HG02870 (cell line): Measurements from ENCODE around the gene IRF2.
"Not testable (repeated sequence)": the region's sequence is repeated elsewhere in the genome, so short reads cannot be mapped to it uniquely, and the experiment has no call there.

Source experiments
- ATAC-seq: cut with Tn5 transposase; IDR thresholded peaks from one replicate; pipeline ENCODE4 v1.9.1; 2021; ENCODE audit warnings: mild to moderate bottlenecking, moderate library complexity; ENCODE audit not compliant: unreplicated experiment

IRF2 gene

GRCh38 chr4:184395451-184395917 is 78.9 kb downstream of the IRF2 start:
- peak; percentile 4 for ATAC-seq

DNA sequence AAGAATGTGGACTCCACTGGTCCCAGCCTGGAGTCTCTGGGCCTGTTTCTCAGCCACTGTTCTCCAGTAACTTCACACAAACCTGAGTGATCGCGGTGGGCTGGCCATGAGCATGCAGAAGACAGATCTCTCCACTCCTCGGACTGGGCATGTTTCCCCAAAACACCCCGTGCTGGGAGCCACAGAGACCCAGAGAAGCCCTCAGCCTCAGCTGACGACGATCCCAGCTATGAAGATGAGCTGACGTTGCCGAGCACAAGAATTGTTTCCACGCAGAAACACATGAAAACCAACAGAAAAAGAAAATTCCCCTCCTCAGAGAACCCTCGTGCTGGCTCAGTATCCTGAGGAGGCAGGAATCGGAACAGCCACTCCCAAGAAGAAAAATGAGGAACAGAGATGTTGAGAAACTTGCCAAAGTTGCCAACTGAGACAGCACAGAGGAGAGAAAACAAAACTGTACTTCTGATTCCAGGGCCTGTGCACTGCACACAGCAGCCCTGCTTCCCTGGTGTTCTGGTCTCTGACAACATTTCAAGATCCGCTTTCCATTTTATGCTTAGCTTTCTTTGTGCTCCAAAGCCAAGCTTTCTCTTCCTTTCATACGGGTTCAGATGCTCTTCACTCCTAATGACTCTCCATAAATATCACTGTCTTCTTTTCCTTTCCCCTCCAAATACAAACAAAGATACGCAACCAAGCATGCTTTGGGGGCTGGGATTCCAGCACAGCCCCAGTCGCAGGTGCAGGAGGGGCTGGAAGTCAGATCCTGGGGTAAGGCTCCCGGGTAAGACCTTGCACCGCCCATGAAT is 81.4 kb downstream of the IRF2 start:
- no peak for ATAC-seq

DNA sequence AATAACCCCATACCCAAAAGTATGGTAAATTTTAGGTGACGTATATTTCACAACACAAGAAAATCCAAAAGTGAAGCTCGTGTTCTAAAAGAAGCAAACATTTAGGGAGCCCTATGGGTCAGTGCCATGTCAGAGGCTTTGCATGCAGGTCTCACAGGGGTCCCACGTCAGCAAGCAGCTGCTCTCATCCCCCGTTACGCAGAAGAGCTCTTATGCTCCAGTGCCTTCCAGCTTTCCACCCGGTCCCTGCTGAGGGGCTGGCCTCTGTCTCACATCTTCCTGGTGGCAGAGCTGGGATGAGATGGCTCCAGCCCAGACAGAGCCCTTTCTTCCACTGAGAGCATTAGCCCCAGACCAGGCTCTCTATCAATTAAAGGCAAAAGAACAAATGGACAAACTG is 82.0 kb downstream of the IRF2 start:
- ATAC-seq, result no peak

DNA sequence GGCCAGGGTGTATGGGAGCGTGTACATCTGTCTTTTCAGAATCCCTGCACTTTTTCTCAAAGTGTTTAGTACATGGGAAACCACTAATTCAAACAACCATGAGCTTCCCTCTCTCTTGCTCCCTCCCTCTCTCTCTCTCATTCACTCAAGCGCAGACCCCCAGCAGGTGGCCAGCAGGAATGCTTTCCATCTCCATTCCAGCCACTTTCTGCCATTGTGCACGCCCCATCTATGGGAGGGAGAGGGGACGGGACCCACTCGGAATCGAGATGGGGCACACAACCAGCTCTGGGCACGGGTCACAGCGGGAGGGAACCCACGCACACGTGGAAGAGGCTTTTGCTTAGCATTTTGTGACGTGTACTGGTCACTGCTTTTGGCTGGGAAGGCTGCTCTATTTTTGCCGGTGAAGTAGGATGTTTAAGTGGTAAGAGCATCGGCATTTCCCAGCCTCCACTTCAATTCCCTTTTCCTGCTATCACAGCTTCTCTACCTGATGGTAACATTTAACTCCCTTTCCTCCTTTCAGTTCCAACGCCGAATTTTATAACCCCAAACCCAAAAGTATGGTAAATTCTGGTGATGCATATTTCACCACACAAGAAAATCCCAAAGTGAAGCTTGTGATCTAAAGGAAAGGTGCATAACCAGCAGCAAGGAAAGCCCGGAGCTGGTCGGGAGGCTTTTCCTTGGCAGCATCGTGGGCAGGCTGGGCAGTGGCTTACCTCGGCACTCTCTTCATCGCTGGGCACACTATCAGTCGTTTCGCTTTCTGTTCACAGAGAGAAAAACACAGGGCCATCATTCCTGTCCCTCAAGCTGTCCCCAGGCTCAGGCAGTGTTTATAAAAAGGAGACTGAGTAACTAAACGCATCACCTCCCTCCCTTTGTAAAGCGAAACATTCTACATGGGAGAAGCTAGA is 84.1 kb downstream of the IRF2 start:
- ATAC-seq, result no peak

- no peak for ATAC-seq
Measured at GRCh38 chr4:184388106-184388505, 86.2 kb downstream of the IRF2 start.

GRCh38 chr4:184387351-184387750 is 87.0 kb downstream of the IRF2 start:
- peak; percentile 32 for ATAC-seq

DNA sequence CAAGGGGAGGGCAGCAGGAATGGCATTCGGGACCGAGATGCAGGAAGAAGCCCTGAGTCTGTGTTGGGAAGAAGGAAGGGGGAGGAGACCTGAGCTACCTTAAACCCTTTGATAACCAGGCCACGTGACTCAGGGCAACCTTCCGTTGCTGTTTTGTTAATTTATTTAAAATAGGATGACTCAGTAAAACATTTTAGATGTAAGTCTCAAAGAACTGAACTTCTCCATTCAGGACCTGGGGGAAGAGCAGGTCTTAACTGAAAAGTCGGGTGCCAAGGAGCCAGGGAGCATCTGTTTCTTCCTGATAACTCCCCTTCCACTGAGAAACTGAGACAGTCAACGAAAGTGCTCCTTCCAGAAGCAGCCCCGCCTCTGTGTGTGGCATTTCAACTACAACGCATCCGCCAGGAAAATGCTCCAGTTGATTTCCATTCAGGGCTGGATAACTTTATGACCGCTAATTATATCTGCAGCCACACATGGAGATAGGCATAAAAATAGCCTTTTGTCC is 88.0 kb downstream of the IRF2 start:
- ATAC-seq, result no peak

- no peak for ATAC-seq
Measured at GRCh38 chr4:184385705-184386141, 88.6 kb downstream of the IRF2 start.

DNA sequence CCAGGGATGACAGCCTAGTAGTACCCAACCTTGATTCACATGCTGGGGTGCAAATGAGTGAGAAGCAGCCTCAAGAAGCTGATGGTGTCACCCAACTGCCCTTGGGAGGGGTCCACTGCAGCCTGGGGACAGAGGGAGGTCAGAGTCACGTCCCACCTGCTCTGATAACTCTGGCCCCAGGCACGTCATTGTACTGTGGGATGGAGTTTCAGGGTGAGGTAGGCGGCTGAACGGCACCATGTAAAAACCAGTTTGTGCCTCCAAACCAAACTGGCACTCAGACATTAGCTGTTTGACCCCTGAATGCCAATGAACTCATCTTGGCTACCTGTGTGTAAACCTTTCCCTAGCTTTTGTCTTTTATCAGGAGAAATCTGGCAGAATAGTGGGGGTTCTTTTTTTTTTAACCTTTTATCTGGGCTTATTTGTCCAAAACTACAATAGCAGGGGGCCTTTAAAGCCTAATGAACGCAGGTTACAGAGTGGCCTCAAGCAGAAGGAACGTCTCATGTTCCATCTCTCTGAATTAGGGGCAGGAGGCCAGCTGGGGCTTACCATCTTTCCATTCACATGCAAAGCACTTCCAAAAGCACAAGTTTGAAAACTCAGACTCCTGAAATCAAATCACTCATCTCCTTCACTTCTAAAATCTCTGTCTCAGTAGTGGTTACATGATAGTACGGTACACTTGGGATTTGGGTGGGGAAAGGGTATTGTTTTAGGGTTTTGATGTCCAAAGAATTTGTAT is 89.4 kb downstream of the IRF2 start:
- peak; percentile 11 for ATAC-seq

- peak; percentile 62 for ATAC-seq
Measured at GRCh38 chr4:184384056-184384809, 90.1 kb downstream of the IRF2 start.

- no peak for ATAC-seq
Measured at GRCh38 chr4:184383497-184384055, 90.8 kb downstream of the IRF2 start.

DNA sequence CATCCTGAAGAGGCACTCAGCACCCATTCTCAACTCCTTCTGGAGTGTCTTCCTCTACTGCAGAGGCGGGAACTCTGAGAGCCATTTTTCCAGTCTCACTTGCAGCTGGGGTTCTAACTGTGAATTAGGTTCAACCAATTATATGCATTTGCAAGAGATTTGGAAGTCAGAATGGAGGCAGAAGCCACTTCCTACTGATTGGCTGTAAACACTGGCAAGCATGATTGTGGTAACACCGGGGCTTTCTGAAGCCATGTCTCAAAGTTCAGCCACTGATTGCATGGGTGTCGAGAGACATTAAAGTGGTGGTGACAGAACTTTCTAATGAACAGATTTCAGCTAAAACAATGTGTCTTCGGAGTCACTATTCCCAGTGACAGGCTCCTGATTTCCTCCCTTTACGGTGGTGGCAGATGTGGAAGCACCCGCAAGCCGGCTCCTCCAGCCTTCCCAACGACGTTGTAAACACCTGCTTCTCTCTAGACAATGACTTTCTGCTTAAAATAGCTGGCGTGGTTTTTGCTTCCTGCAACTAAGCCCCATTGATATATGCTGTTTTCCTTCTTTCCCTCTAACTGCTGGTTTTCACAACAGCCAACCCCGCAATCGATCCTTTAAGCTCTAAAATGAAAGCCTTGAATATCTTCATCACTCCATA is 92.0 kb downstream of the IRF2 start:
- ATAC-seq, result peak; percentile 39

DNA sequence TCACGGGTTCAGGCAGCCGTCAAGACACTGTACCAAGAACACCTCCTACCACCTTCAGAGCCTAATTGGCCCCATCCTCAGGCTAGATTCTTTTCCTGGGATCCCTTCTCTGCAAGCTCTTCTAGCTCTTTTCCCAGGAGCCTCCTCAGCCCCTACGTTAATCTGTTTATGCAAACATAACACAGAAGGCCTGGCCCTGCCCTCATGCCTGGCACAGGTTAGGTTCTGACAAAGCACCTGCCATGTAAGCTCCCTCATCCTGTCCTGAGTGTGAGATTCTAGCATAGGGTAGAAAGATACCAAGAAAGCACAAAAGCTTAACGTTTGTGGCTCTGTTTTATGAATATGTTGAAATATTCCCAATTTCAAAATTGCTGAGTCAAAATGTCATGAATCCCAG is 93.6 kb downstream of the IRF2 start:
- no peak for ATAC-seq

GRCh38 chr4:184380214-184380613 is 94.1 kb downstream of the IRF2 start:
- ATAC-seq, result not testable (repeated sequence)

DNA sequence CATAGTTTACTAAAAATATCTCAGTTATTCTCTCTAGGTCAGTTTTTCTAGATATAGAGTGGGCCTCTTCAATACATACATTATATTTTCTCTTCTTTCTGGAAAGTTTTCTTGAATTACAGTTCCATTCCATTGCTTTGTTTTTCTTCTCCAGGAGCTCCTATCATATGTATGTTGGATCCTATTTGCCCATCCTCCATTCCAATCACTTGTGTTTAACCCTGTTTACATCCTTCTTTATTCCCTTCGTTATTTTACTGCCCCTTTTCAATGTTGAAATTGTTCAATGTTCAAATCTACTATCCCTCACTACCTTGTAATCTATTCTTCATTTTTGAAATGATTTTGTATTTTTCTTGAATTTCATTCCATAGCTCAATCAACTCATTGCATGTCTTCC is 97.4 kb downstream of the IRF2 start:
- no peak for ATAC-seq

GRCh38 chr4:184376126-184376838 is 98.1 kb downstream of the IRF2 start:
- ATAC-seq, result no peak

DNA sequence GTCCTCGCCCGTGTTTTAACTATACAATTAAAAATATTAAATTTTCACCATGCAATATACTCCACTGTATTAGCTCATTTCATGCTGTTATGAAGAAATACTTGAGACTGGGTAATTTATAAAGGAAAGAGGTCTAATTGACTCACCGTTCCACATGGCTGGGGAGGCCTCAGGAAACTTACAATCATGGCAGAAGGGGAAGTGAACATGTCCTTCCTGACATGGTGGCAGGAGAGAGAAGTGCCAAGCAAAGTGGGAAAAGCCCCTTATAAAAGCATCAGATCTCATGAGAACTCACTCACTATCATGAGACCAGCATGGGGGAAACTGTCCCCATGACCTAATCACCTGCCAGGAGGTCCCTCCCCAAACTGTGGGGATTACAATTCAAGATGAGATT is 98.7 kb downstream of the IRF2 start:
- not testable (repeated sequence) for ATAC-seq

DNA sequence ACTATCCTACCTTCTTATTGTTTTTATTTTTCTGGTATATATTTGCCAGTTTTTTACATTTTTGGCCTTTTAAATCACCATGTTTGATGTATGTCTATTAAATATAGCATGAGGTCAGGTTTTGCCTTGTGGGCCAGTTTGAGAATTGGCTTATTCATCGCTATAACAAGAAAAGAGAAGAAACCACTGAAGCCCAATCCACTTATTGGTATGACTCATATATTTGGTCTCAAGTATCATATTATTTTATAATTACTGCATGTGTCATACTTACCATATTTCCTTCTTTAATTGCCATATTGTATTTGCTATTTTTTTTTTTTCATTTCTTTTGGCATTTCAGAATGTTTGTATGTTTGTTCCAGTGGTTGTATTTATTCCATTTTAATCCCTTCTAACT is 99.3 kb downstream of the IRF2 start:
- ATAC-seq, result peak; percentile 55
